MCF 10A (cell line): ENCODE results near the gene BCL7A. TPM values are rescaled to one million over a fixed set of nuclear protein-coding genes. Genes with fewer than 3 reads are reported as not detected.

Source experiments
- BruUV-seq: library from RNA; stranded (reverse); fragments of 400-500 nt; replicated peaks from 2 replicates; lab custom pipeline; 2021; lab: Mats Ljungman, UMichigan
- CTCF ChIA-PET: fragments of 300-600 bp; sonication (Branson Sonifier 250); formaldehyde crosslinking; extraction: SDS; loops from one replicate; lab custom pipeline; 2021; ENCODE audit warnings: antibody characterized with exemption, inconsistent platforms; lab: Yijun Ruan, JAX
- POLR2A ChIA-PET: fragments of 300-600, 350-650 bp; sonication (Branson Sonifier 250); formaldehyde crosslinking; extraction: SDS; loops from one replicate; lab custom pipeline; 2020; ENCODE audit warnings: antibody characterized with exemption, inconsistent platforms; lab: Yijun Ruan, JAX
- DNase-seq: peaks from one replicate; pipeline ENCODE4 v3.0.0-alpha.2; 2018; ENCODE audit not compliant: unreplicated experiment
- H3K27ac Mint-ChIP-seq: one replicate; pipeline ENCODE4 v1.8.0; 2022; ENCODE audit warnings: mild to moderate bottlenecking, low read depth, mixed read lengths; ENCODE audit not compliant: unreplicated experiment
- H3K27me3 Mint-ChIP-seq: one replicate; pipeline ENCODE4 v1.8.0; 2022; ENCODE audit warnings: mixed read lengths; ENCODE audit not compliant: insufficient read depth, unreplicated experiment
- H3K36me3 Mint-ChIP-seq: one replicate; pipeline ENCODE4 v1.8.0; 2022; ENCODE audit warnings: mild to moderate bottlenecking, moderate library complexity, mixed read lengths; ENCODE audit not compliant: insufficient read depth, unreplicated experiment
- H3K4me1 Mint-ChIP-seq: one replicate; pipeline ENCODE4 v1.8.0; 2022; ENCODE audit warnings: mixed read lengths; ENCODE audit not compliant: insufficient read depth, unreplicated experiment
- H3K4me3 Mint-ChIP-seq: one replicate; pipeline ENCODE4 v1.8.0; 2022; ENCODE audit warnings: mild to moderate bottlenecking, moderate library complexity, mixed read lengths; ENCODE audit not compliant: unreplicated experiment
- H3K9me3 Mint-ChIP-seq: one replicate; pipeline ENCODE4 v1.8.0; 2022; ENCODE audit warnings: mixed read lengths; ENCODE audit not compliant: unreplicated experiment
- CTCF ChIP-seq: fragments of 200-600 bp; IDR thresholded peaks from one replicate; pipeline ENCODE4 v1.8.0; 2022; ENCODE audit warnings: antibody characterized with exemption, mild to moderate bottlenecking; ENCODE audit not compliant: unreplicated experiment
- intact Hi-C: fragments of 100-400 bp; cut with micrococcal nuclease; formaldehyde crosslinking; loops from 2 replicates; pipeline ENCODE4 v1.14.1; 2022
- total RNA-seq: library from RNA; stranded (reverse); gene quantifications from 2 replicates; pipeline ENCODE4 v1.2.3, GENCODE V29; 2022

Gene BCL7A
- total RNA-seq, 1 experiment from 2014 or later = 18.1 TPM

DNA sequence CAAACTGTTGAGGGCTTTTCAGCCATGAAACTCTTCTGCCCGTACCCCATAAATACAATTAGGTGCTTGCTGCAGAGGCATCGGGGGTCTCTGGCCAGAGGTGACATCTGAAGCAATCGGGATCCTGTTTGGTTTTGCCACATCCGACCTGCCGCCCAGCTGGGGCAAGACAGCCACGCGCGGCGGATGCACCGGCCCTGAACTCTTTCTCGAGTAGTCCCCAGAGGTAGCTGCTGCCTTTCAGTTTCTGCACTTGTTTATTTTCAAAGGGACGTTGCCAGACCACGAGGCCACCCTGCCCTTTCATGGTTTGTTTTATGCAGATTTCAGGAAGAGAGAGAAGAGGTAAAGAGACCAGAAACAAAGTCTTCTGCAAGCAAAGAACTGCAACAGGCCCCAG lies 46.3 kb downstream of the BCL7A start:
- Mint-ChIP-seq H3K27me3 (no peaks in the 10 kb centered on the region), H3K27ac (no peak overlapping the region), H3K4me3 (no peak overlapping the region), H3K4me1 (peaks cover 15% of the 10 kb centered on the region), H3K9me3 (no peaks in the 10 kb centered on the region), H3K36me3 (peaks cover 11% of the 10 kb centered on the region)
- CTCF ChIA-PET = interaction anchor here (0.6 to 1.1 kb wide), 2 partner anchors 16 to 123 kb away, joined by 3 to 4 read pairs; no protein-coding TSS in a partner anchor
- DNase-seq = no peak
- BruUV-seq = no TSS peak
- no peak for TF ChIP-seq CTCF
- intact Hi-C loops = no loop called here
- POLR2A ChIA-PET = interaction anchor here (0.6 to 2.5 kb wide), 3 partner anchors 10 to 900 kb away, joined by 3 to 5 read pairs (median 4); partner anchors contain the start of gene MLXIP

DNA sequence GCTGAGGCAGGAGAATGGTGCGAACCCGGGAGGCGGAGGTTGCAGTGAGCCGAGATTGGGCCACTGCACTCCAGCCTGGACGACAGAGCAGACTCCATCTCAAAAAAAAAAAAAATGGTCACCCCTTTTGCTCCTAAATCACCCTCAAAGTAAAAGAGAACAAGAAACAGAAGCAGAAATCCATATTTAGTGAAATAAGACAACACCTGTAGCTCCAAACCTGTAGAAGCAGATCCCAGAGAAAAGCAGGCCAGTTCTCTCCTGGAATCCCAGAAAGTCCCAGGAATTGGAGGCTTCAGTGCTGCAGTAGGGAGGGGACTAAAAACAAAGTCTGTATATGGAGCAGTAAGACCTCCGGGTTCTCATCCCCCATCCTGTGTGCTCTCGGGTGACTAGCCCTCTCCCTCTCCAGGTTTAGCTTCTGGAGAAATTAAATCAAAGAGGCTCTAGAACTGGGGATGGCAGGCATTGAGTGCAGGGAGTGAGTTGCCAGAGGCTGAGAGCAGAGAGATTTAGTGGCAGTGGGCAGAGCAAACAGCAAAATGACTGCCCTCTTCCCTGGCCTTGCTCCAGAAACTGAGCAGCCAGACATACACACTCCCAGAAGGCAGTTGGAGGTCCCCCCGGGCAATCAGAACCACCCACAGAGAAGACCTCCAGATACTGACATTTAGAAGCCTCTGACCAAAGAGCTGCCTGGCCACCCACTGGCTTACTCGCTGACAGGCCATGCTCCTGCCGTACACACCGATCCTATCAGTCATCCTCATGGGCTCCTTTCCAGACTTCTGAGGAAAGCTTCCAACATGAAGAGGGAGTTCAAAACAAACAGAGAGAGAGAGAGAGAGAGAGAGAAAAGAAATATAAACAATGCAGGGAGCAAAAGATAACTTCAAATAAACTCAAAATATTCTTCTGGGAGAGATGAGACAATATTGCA lies 50.6 kb downstream of the BCL7A start:
- ChIA-PET POLR2A (interaction anchor here (0.5 to 5.3 kb wide), 13 partner anchors 8 to 1871 kb away, joined by 3 to 36 read pairs (median 3); no protein-coding TSS in a partner anchor), CTCF (interaction anchor here (0.6 to 3.7 kb wide), 7 partner anchors 8 to 1855 kb away, joined by 3 to 16 read pairs (median 3); no protein-coding TSS in a partner anchor)

DNA sequence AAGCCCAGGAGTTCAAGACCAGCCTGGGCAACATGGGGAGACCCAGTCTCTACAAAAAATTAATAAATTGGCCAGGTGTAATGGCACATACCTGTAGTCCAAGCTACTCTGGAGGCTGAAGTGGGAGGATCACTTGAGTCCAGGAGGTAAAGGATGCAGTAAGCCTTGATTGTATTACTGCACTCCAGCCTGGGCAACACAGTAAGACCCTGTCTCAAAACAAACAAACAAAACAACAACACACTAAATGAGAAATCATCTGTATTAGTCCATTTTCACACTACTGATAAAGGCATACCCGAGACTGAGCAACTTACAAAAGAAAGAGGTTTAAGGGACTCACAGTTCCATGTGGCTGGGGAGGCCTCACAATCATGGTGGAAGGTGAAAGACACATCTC lies 52.1 kb downstream of the BCL7A start:
- Mint-ChIP-seq H3K36me3 (peaks cover 5% of the 10 kb centered on the region), H3K4me1 (peaks cover 7% of the 10 kb centered on the region), H3K27me3 (no peaks in the 10 kb centered on the region), H3K9me3 (no peaks in the 10 kb centered on the region), H3K4me3 (no peak overlapping the region), H3K27ac (no peak overlapping the region)
- no TSS peak for BruUV-seq
- TF ChIP-seq CTCF = no peak
- intact Hi-C loops = no loop called here
- DNase-seq = no peak
- ChIA-PET CTCF (interaction anchor here (0.6 to 3.7 kb wide), 3 partner anchors 9 to 82 kb away, joined by 3 to 16 read pairs (median 3); no protein-coding TSS in a partner anchor), POLR2A (interaction anchor here (0.7 to 5.3 kb wide), 6 partner anchors 11 to 162 kb away, joined by 3 to 36 read pairs (median 4); partner anchors contain the start of gene BCL7A)

More for the DNA sequence above, 50.6 kb downstream of the BCL7A start:
- Mint-ChIP-seq H3K27me3 (no peaks in the 10 kb centered on the region), H3K4me3 (no peak overlapping the region), H3K36me3 (peaks cover 5% of the 10 kb centered on the region), H3K9me3 (no peaks in the 10 kb centered on the region), H3K4me1 (peaks cover 7% of the 10 kb centered on the region), H3K27ac (peak overlapping the region; percentile 20)
- no peak for TF ChIP-seq CTCF
- DNase-seq = peak; percentile 94
- intact Hi-C loops = no loop called here
- BruUV-seq = no TSS peak
